ENCODE measurements around the gene GYPE. TPM values are rescaled to one million over a fixed set of nuclear protein-coding genes. Genes with fewer than 3 reads are reported as not detected.
"Not testable (repeated sequence)": the region's sequence is repeated elsewhere in the genome, so short reads cannot be mapped to it uniquely, and the experiment has no call there.

The GYPE gene
- total RNA-seq (2.3 TPM), polyA plus RNA-seq (1.0 TPM)

DNA sequence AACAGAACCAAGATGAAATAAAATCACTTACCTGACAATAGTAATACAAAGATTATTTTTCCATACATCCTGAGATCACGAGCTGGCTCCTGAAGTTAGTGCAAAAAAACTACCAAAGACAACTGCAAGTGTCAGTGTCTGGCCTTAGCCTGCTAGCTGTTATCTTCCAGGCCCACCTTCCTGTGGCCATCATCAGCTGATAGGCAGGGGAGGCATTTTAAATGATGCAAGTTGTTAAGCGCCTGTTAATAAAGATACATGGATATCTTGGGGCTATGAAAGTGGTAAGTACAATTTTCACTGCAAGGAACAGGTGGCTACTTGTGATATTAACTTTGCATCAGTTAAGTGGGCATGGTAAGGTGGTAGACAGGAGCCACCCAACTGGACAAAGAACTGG is at the start of gene GYPE:
Gene GYPE, minus strand, starts transcription at position 120 of the 400 bp plus-strand sequence. Its CDS starts 52 bp downstream, at position 68.
- H3K27ac ChIP-seq (ENCODE audit: low read depth); DNase-seq (ENCODE audit: extremely low spot score); H3K4me1 ChIP-seq (ENCODE audit: insufficient read depth); H3K36me3 ChIP-seq (ENCODE audit: insufficient read depth); H3K4me3 ChIP-seq (ENCODE audit: low read depth, low read length): not testable (repeated sequence)
- 93% methylated on average over 2 of the region's 2 CpGs for WGBS

DNA sequence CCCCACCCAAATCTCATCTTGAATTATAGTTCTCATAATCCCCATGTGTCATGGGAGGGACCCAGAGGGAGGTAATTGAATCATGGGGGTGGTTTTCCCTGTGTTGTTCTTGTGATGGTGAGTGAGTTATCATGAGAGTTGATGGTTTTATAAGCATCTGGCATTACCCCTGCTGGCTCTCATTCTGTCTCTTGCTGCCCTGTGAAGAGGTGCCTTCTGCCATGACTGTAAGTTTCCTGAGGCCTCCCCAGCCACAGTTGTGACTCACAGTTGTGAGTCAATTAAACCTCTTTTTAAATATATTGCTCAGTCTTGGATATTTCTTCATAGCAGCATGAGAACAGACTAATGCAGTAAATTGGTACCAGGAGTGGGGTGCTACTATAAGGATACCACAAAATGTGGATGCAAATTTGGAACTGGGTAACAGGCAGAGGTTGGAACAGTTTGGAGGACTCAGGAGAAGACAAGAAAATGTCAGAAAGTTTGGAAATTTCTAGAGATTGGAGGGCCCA is 46.2 kb upstream of the GYPE start:
- H3K4me1 ChIP-seq (ENCODE audit: insufficient read depth); H3K4me3 ChIP-seq (ENCODE audit: low read depth, low read length); H3K36me3 ChIP-seq (ENCODE audit: insufficient read depth); DNase-seq (ENCODE audit: extremely low spot score); H3K27ac ChIP-seq (ENCODE audit: low read depth): not testable (repeated sequence)

DNA sequence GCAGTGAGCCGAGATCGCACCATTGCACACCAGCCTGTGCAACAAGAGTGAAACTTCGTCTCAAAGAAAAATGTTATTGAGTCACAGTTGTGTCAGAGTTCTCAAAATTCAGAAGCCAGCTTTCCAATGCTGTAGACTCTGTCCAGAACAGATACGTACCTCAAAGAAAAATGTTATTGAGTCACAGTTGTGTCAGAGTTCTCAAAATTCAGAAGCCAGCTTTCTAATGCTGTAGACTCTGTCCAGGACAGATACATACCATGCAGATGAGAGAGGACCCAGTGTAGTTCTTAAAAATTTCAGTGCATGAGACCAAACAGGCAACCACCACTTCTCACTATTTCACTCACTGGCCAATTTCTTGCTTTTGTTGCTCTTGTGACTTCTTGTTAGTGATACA is 45.6 kb upstream of the GYPE start:
- H3K4me1 ChIP-seq (ENCODE audit: insufficient read depth); H3K27ac ChIP-seq (ENCODE audit: low read depth); H3K4me3 ChIP-seq (ENCODE audit: low read depth, low read length); H3K36me3 ChIP-seq (ENCODE audit: insufficient read depth); DNase-seq (ENCODE audit: extremely low spot score): not testable (repeated sequence)
- WGBS: 95% methylated on average over 4 of the region's 4 CpGs

DNA sequence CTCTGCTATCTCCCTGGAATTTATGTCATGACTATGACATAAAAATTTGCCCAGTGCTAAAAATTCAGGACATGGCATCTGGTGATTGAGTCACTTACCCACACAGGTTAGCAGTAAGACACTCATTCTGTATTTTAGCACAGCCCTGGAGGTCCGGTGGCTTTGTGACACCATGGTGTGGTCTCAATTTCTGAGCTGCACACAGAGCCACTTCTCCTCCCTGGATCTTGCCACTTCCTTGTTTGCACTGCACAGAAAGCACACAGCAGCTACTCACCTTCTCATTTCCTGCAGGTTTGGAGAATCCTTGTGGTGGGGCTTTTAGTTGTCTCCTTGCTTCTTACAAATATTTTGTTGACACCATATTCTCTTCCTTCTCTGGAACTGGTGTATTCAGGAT is 44.8 kb upstream of the GYPE start:
- not testable (repeated sequence) for DNase-seq (ENCODE audit: extremely low spot score); H3K4me3 ChIP-seq (ENCODE audit: low read depth, low read length); H3K27ac ChIP-seq (ENCODE audit: low read depth); H3K4me1 ChIP-seq (ENCODE audit: insufficient read depth); H3K36me3 ChIP-seq (ENCODE audit: insufficient read depth)
- 82% methylated on average over 1 of the region's 1 CpG for WGBS

DNA sequence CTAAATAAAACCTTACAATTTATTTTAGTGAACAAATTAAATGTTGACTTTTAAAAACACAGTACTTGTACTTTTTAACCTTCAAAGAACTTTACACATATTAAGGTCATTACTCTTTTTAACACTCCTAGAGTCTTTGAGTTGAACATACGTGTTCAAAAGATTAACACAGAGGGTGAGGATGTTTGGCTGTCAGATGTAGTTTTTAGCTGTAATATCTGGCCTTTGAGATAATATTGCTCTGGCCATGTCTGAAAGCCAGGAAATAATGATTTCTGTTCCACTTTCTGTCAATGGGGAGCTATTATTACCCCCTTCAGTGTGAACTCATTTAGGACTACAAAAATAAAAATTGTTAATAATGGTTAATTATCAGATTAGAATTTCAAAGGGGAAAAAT is 42.1 kb upstream of the GYPE start:
- H3K4me3 ChIP-seq (ENCODE audit: low read depth, low read length); H3K36me3 ChIP-seq (ENCODE audit: insufficient read depth); H3K27ac ChIP-seq (ENCODE audit: low read depth); H3K4me1 ChIP-seq (ENCODE audit: insufficient read depth); DNase-seq (ENCODE audit: extremely low spot score): not testable (repeated sequence)
- 70% methylated on average over 1 of the region's 1 CpG for WGBS

GRCh38 chr4:143940708-143941107 is 35.3 kb upstream of the GYPE start:
- 76% methylated on average over 2 of the region's 2 CpGs for WGBS
- not testable (repeated sequence) for H3K27ac ChIP-seq (ENCODE audit: low read depth); H3K36me3 ChIP-seq (ENCODE audit: insufficient read depth); DNase-seq (ENCODE audit: extremely low spot score); H3K4me3 ChIP-seq (ENCODE audit: low read depth, low read length); H3K4me1 ChIP-seq (ENCODE audit: insufficient read depth)

GRCh38 chr4:143939528-143939927 is 34.2 kb upstream of the GYPE start:
- Histone ChIP-seq H3K36me3 (ENCODE audit: insufficient read depth) (no peaks in the 10 kb centered on the region), H3K27ac (ENCODE audit: low read depth) (no peak overlapping the region), H3K4me1 (ENCODE audit: insufficient read depth) (no peaks in the 10 kb centered on the region), H3K4me3 (ENCODE audit: low read depth, low read length) (no peak overlapping the region)
- WGBS: 97% methylated on average over 2 of the region's 2 CpGs
- no peak for DNase-seq (ENCODE audit: extremely low spot score)

DNA sequence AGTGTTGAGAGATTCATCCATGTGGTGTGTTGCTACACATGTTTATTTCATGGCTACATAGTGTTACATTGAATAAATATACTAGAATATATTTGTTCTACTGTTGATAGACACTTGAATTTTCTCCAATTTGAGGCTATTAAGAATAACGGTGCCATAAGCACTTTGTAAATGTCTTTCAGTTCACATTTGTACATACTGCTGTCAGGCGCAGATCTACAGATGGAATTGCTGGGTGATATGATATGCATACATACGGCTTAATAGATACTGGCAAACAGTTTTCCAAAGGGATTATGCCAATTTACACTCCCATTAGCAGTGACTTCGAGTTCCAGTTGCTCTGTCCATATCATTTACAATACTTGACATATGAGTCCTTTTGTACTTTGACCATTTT is 33.5 kb upstream of the GYPE start:
- WGBS: 77% methylated on average over 4 of the region's 4 CpGs
- DNase-seq (ENCODE audit: extremely low spot score); H3K4me3 ChIP-seq (ENCODE audit: low read depth, low read length); H3K4me1 ChIP-seq (ENCODE audit: insufficient read depth); H3K27ac ChIP-seq (ENCODE audit: low read depth); H3K36me3 ChIP-seq (ENCODE audit: insufficient read depth): not testable (repeated sequence)

- no peak overlapping the region for H3K4me3 ChIP-seq (ENCODE audit: low read depth, low read length)
- no peak overlapping the region for H3K27ac ChIP-seq (ENCODE audit: low read depth)
- no peaks in the 10 kb centered on the region for H3K36me3 ChIP-seq (ENCODE audit: insufficient read depth)
- H3K4me1 ChIP-seq (ENCODE audit: insufficient read depth): no peaks in the 10 kb centered on the region
- 82% methylated on average over 6 of the region's 6 CpGs for WGBS
- no peak for DNase-seq (ENCODE audit: extremely low spot score)
Measured at GRCh38 chr4:143921181-143921580, 15.8 kb upstream of the GYPE start.

DNA sequence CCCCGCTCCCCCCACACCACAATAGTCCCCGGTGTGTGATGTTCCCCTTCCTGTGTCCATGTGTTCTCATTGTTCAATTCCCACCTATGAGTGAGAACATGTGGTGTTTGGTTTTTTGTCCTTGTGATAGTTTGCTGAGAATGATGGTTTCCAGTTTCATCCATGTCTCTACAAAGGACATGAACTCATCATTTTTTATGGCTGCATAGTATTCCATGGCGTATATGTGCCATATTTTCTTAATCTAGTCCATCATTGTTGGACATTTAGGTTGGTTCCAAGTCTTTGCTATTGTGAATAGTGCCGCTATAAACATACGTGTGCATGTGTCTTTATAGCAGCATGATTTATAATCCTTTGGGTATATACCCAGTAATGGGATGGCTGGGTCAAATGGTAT is 11.1 kb upstream of the GYPE start:
- not testable (repeated sequence) for H3K4me1 ChIP-seq (ENCODE audit: insufficient read depth); H3K4me3 ChIP-seq (ENCODE audit: low read depth, low read length); H3K27ac ChIP-seq (ENCODE audit: low read depth); H3K36me3 ChIP-seq (ENCODE audit: insufficient read depth); DNase-seq (ENCODE audit: extremely low spot score)
- 93% methylated on average over 5 of the region's 5 CpGs for WGBS

- H3K4me1 ChIP-seq (ENCODE audit: insufficient read depth); H3K36me3 ChIP-seq (ENCODE audit: insufficient read depth); DNase-seq (ENCODE audit: extremely low spot score); H3K27ac ChIP-seq (ENCODE audit: low read depth): not testable (repeated sequence)
- 68% methylated on average over 1 of the region's 2 CpGs for WGBS
- peak overlapping the region; percentile 57 for H3K4me3 ChIP-seq (ENCODE audit: low read depth, low read length)
Measured at GRCh38 chr4:143912478-143912877, 7.1 kb upstream of the GYPE start.

- 28% methylated on average over 59 of the region's 59 CpGs for WGBS
- peak overlapping the region; percentile 57 for H3K4me3 ChIP-seq (ENCODE audit: low read depth, low read length)
- not testable (repeated sequence) for H3K4me1 ChIP-seq (ENCODE audit: insufficient read depth); DNase-seq (ENCODE audit: extremely low spot score); H3K36me3 ChIP-seq (ENCODE audit: insufficient read depth)
- peak overlapping the region; percentile 81 for H3K27ac ChIP-seq (ENCODE audit: low read depth)
Measured at GRCh38 chr4:143911528-143912417, 6.4 kb upstream of the GYPE start.

GRCh38 chr4:143910906-143911305 is 5.5 kb upstream of the GYPE start:
- H3K36me3 ChIP-seq (ENCODE audit: insufficient read depth); H3K27ac ChIP-seq (ENCODE audit: low read depth); DNase-seq (ENCODE audit: extremely low spot score); H3K4me1 ChIP-seq (ENCODE audit: insufficient read depth): not testable (repeated sequence)
- 66% methylated on average over 2 of the region's 2 CpGs for WGBS
- H3K4me3 ChIP-seq (ENCODE audit: low read depth, low read length): peak overlapping the region; percentile 14

DNA sequence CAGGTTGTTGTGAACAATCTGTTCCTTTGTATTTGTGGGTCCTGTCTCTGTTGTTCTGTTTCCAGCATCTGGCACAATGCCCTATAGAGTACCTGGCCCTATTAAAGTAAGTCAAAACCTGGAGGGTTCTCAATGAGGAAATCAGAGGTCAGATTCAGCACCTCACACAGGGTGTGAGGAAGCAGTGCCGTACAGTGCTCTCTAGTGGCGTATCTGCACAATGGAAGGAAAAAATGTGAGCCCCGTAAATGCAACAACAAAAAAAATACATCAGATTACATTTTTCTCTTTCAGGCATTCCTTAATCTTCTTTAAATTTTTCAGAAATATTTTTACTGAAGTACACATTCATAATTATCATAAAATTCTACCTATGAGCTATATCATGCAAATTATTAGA is 2.5 kb upstream of the GYPE start:
- not testable (repeated sequence) for H3K4me3 ChIP-seq (ENCODE audit: low read depth, low read length); H3K27ac ChIP-seq (ENCODE audit: low read depth); DNase-seq (ENCODE audit: extremely low spot score); H3K36me3 ChIP-seq (ENCODE audit: insufficient read depth); H3K4me1 ChIP-seq (ENCODE audit: insufficient read depth)
- 46% methylated on average over 3 of the region's 3 CpGs for WGBS
